Astrocyte (in vitro differentiated cells and primary cell): Measurements from ENCODE around the gene IP6K2. TPM values are rescaled to one million over a fixed set of nuclear protein-coding genes. Genes with fewer than 3 reads are reported as not detected.
A peak's percentile ranks its signal among the peaks of the same experiment; 100 is the strongest.
"Not testable (repeated sequence)": the region's sequence is repeated elsewhere in the genome, so short reads cannot be mapped to it uniquely, and the experiment has no call there.

Experiments used
- DNase-seq: peaks from one replicate; pipeline ENCODE4 v3.0.0-alpha.2; 2010; ENCODE audit warnings: low read depth
- FAIRE-seq: peaks from 2 replicates; lab custom pipeline; 2011; peaks lifted over from hg19 to GRCh38; lab: Jason Lieb, UNC
- H2AFZ ChIP-seq: 2 replicates; pipeline ENCODE4 v1.6.0; 2012; ENCODE audit warnings: low read depth, low read length, inconsistent platforms
- H3K27ac ChIP-seq: 2 replicates; pipeline ENCODE4 v1.5.1; 2011; ENCODE audit warnings: low read depth, low read length, inconsistent platforms
- H3K27me3 ChIP-seq: 2 replicates; pipeline ENCODE4 v1.6.0; 2011; ENCODE audit warnings: low read length, inconsistent platforms; ENCODE audit not compliant: insufficient read depth
- H3K36me3 ChIP-seq: 2 replicates; pipeline ENCODE4 v1.5.1; 2011; ENCODE audit warnings: low read length, inconsistent platforms; ENCODE audit not compliant: insufficient read depth
- H3K4me1 ChIP-seq: 2 replicates; pipeline ENCODE4 v1.5.1; 2011; ENCODE audit warnings: low read length, inconsistent platforms; ENCODE audit not compliant: insufficient read depth
- H3K4me2 ChIP-seq: 2 replicates; pipeline ENCODE4 v1.6.0; 2012; ENCODE audit warnings: low read length, inconsistent platforms
- H3K4me3 ChIP-seq: 2 replicates; pipeline ENCODE4 v1.5.1; 2011; ENCODE audit warnings: low read depth, mild to moderate bottlenecking, low read length, inconsistent platforms; ENCODE audit not compliant: insufficient read depth
- H3K79me2 ChIP-seq: 2 replicates; pipeline ENCODE4 v1.6.0; 2012; ENCODE audit warnings: mild to moderate bottlenecking, low read length, inconsistent platforms; ENCODE audit not compliant: insufficient read depth
- H3K9ac ChIP-seq: 2 replicates; pipeline ENCODE4 v1.6.0; 2012; ENCODE audit warnings: mild to moderate bottlenecking, low read length, inconsistent platforms
- H3K9me3 ChIP-seq: 2 replicates; pipeline ENCODE4 v1.5.1; 2012; ENCODE audit warnings: low read depth, mild to moderate bottlenecking, low read length, inconsistent platforms; ENCODE audit not compliant: insufficient read depth
- H4K20me1 ChIP-seq: 2 replicates; pipeline ENCODE4 v1.6.0; 2012; ENCODE audit warnings: low read length, inconsistent platforms; ENCODE audit not compliant: insufficient read depth
- H3K27ac Mint-ChIP-seq: one replicate; pipeline ENCODE4 v1.8.0; 2021; ENCODE audit warnings: mild to moderate bottlenecking, mixed read lengths; ENCODE audit not compliant: unreplicated experiment
- H3K27me3 Mint-ChIP-seq: one replicate; pipeline ENCODE4 v1.8.0; 2021; ENCODE audit warnings: low read depth, mixed read lengths; ENCODE audit not compliant: unreplicated experiment
- H3K36me3 Mint-ChIP-seq: one replicate; pipeline ENCODE4 v1.8.0; 2021; ENCODE audit warnings: low read depth, mixed read lengths; ENCODE audit not compliant: unreplicated experiment
- H3K4me1 Mint-ChIP-seq: one replicate; pipeline ENCODE4 v1.8.0; 2021; ENCODE audit warnings: low read depth, mixed read lengths; ENCODE audit not compliant: unreplicated experiment
- H3K4me3 Mint-ChIP-seq: one replicate; pipeline ENCODE4 v1.8.0; 2021; ENCODE audit warnings: mild to moderate bottlenecking, moderate library complexity, mixed read lengths; ENCODE audit not compliant: unreplicated experiment
- H3K9me3 Mint-ChIP-seq: one replicate; pipeline ENCODE4 v1.8.0; 2021; ENCODE audit warnings: mild to moderate bottlenecking, mixed read lengths; ENCODE audit not compliant: unreplicated experiment
- CTCF ChIP-seq: IDR thresholded peaks from 2 replicates; pipeline ENCODE4 v1.5.1; 2011; ENCODE audit warnings: low read depth, mild to moderate bottlenecking, inconsistent platforms, low read length, moderate library complexity; ENCODE audit not compliant: insufficient read depth
- EZH2 ChIP-seq: IDR thresholded peaks from 2 replicates; pipeline ENCODE4 v1.6.1; 2012; ENCODE audit warnings: mild to moderate bottlenecking, low read length, inconsistent platforms; ENCODE audit not compliant: insufficient read depth
- total RNA-seq: library from RNA; stranded (reverse); gene quantifications from 2 replicates; pipeline ENCODE4 v1.2.1, GENCODE V29; 2021

Gene IP6K2
- total RNA-seq, 1 donor from 2014 or later, result 104 TPM

- peaks cover 2% of the 10 kb centered on the region for H3K36me3 Mint-ChIP-seq
- H3K4me3 Mint-ChIP-seq, result no peak overlapping the region
- H3K27me3 Mint-ChIP-seq, result no peaks in the 10 kb centered on the region
- no peaks in the 10 kb centered on the region for H3K9me3 ChIP-seq
- FAIRE-seq, result no peak
- no peak overlapping the region for H2AFZ ChIP-seq
- no peaks in the 10 kb centered on the region for H3K79me2 ChIP-seq
- H3K27me3 ChIP-seq, result no peaks in the 10 kb centered on the region
- H3K27ac Mint-ChIP-seq, result no peak overlapping the region
- peak overlapping the region; percentile 63 for H3K4me2 ChIP-seq
- H3K4me3 ChIP-seq, result no peak overlapping the region
- H3K27ac ChIP-seq, result no peak overlapping the region
- peaks cover 6% of the 10 kb centered on the region for H3K4me1 ChIP-seq
- DNase-seq, result no peak
- H3K9ac ChIP-seq, result no peak overlapping the region
- no peaks in the 10 kb centered on the region for H3K9me3 Mint-ChIP-seq
- H3K4me1 Mint-ChIP-seq, result peaks cover 1% of the 10 kb centered on the region
- H3K36me3 ChIP-seq, result no peaks in the 10 kb centered on the region
- TF ChIP-seq CTCF, result no peak
- no peak for TF ChIP-seq EZH2
- no peaks in the 10 kb centered on the region for H4K20me1 ChIP-seq
These were observed 22.6 kb upstream of the IP6K2 start for GRCh38 chr3:48739617-48739954.

GRCh38 chr3:48738926-48739616 is 22.1 kb upstream of the IP6K2 start:
- Histone ChIP-seq H3K9ac (no peak overlapping the region), H3K36me3 (no peaks in the 10 kb centered on the region), H3K4me2 (no peak overlapping the region), H3K79me2 (no peaks in the 10 kb centered on the region), H3K27me3 (no peaks in the 10 kb centered on the region), H4K20me1 (no peaks in the 10 kb centered on the region), H3K27ac (no peak overlapping the region), H3K4me1 (peaks cover 6% of the 10 kb centered on the region), H3K4me3 (no peak overlapping the region), H3K9me3 (no peaks in the 10 kb centered on the region), H2AFZ (no peak overlapping the region)
- no peak overlapping the region for H3K4me3 Mint-ChIP-seq
- no peak for DNase-seq
- peaks cover 1% of the 10 kb centered on the region for H3K4me1 Mint-ChIP-seq
- no peaks in the 10 kb centered on the region for H3K27me3 Mint-ChIP-seq
- H3K9me3 Mint-ChIP-seq, result no peaks in the 10 kb centered on the region
- no peak overlapping the region for H3K27ac Mint-ChIP-seq
- TF ChIP-seq EZH2, result no peak
- TF ChIP-seq CTCF, result no peak
- H3K36me3 Mint-ChIP-seq, result no peaks in the 10 kb centered on the region
- FAIRE-seq, result no peak

- no peaks in the 10 kb centered on the region for H3K9me3 ChIP-seq
- H3K79me2 ChIP-seq, result no peaks in the 10 kb centered on the region
- H3K27me3 Mint-ChIP-seq, result no peaks in the 10 kb centered on the region
- no peak overlapping the region for H3K27ac ChIP-seq
- no peak overlapping the region for H2AFZ ChIP-seq
- H3K4me3 Mint-ChIP-seq, result no peak overlapping the region
- H3K36me3 ChIP-seq, result no peaks in the 10 kb centered on the region
- peaks cover 6% of the 10 kb centered on the region for H3K4me1 ChIP-seq
- no peak overlapping the region for H3K4me2 ChIP-seq
- H3K4me3 ChIP-seq, result no peak overlapping the region
- H3K27me3 ChIP-seq, result no peaks in the 10 kb centered on the region
- no peak overlapping the region for H3K9ac ChIP-seq
- H3K27ac Mint-ChIP-seq, result peak overlapping the region; percentile 5
- DNase-seq (no peak), FAIRE-seq (no peak)
- TF ChIP-seq EZH2 (no peak), CTCF (no peak)
- H4K20me1 ChIP-seq, result no peaks in the 10 kb centered on the region
- peaks cover 2% of the 10 kb centered on the region for H3K9me3 Mint-ChIP-seq
- H3K4me1 Mint-ChIP-seq, result peaks cover 1% of the 10 kb centered on the region
- H3K36me3 Mint-ChIP-seq, result no peaks in the 10 kb centered on the region
These were observed 21.1 kb upstream of the IP6K2 start for GRCh38 chr3:48738144-48738536.

DNA sequence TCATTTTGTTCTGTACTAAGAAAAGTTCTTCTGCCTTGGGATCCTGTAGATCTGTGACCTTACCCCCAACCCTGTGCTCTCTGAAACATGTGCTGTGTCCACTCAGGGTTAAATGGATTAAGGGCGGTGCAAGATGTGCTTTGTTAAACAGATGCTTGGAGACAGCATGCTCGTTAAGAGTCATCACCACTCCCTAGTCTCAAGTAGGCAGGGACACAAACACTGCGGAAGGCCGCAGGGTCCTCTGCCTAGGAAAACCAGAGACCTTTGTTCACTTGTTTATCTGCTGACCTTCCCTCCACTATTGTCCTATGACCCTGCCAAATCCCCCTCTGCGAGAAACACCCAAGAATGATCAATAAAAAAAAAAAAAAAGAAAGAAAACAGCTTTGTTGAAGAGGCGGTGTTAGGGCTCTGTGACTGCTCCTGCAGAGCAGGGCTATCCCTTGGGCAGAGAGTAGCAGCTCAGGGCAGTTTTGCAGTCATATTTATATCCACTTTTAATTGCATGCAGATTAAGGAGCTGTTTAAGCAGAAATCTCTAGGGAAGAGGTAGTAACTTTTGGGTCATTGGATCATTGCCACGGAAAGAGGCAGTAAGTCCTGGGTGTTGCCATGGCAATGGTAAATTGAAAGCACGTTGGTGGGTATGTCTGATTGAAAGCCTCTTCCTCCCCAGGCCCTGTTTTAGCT is 18.2 kb upstream of the IP6K2 start:
- H3K9me3 ChIP-seq, H3K36me3 ChIP-seq, H3K36me3 Mint-ChIP-seq, H3K4me1 Mint-ChIP-seq, H3K79me2 ChIP-seq, FAIRE-seq, H3K27me3 Mint-ChIP-seq, H4K20me1 ChIP-seq, H3K27me3 ChIP-seq, H3K9ac ChIP-seq, H3K9me3 Mint-ChIP-seq, H3K4me3 Mint-ChIP-seq, H3K27ac ChIP-seq, H2AFZ ChIP-seq, H3K27ac Mint-ChIP-seq, H3K4me3 ChIP-seq, H3K4me1 ChIP-seq, DNase-seq, H3K4me2 ChIP-seq: not testable (repeated sequence)
